Measurements from ENCODE around the gene MGA.
A peak's percentile ranks its signal among the peaks of the same experiment; 100 is the strongest.

The MGA gene

GRCh38 chr15:41791547-41791937 is 131.3 kb downstream of the MGA start:
- Histone ChIP-seq H3K79me2 (ENCODE audit: control insufficient read depth, insufficient read depth, low read length) (no peaks in the 10 kb centered on the region), H3K56ac (ENCODE audit: low read length) (peak overlapping the region; percentile 30), H2AK5ac (ENCODE audit: low read length) (no peak overlapping the region), H3K36me3 (ENCODE audit: control insufficient read depth, insufficient read depth, low read length) (no peaks in the 10 kb centered on the region), H2BK15ac (replicated peaks; ENCODE audit: low read depth) (no peak overlapping the region), H3K4ac (ENCODE audit: low read depth, low read length) (no peak overlapping the region), H4K5ac (ENCODE audit: low read length) (no peak overlapping the region), H2BK120ac (ENCODE audit: low read depth, low read length) (no peak overlapping the region), H3K4me2 (ENCODE audit: low read length) (no peak overlapping the region), H3K4me3 (ENCODE audit: low read length) (no peak overlapping the region), H3K27ac (ENCODE audit: low read depth, low read length) (no peak overlapping the region), H3K4me1 (ENCODE audit: control insufficient read depth, low read depth, low read length) (peaks cover 23% of the 10 kb centered on the region), H3K79me1 (ENCODE audit: low read length) (no peaks in the 10 kb centered on the region), H3K9ac (ENCODE audit: low read length) (no peak overlapping the region), H3K27me3 (ENCODE audit: insufficient read depth, low read length, poor library complexity) (no peaks in the 10 kb centered on the region), H4K8ac (ENCODE audit: low read depth, low read length) (no peak overlapping the region), H3K18ac (ENCODE audit: low read length) (no peak overlapping the region), H2BK5ac (ENCODE audit: low read length) (no peak overlapping the region), H3K23ac (ENCODE audit: low read length) (no peak overlapping the region)
- DNase-seq: no peak
- no CpG with 5 or more reads among the region's 4 CpGs for WGBS (ENCODE audit: extremely low coverage, insufficient coverage, low lambda C conversion rate)

- DNase-seq: no peak
- no peak overlapping the region for H2BK5ac ChIP-seq (ENCODE audit: low read length)
- no peaks in the 10 kb centered on the region for H3K79me1 ChIP-seq (ENCODE audit: low read length)
- no peak overlapping the region for H3K9ac ChIP-seq (ENCODE audit: low read length)
- H3K27me3 ChIP-seq (ENCODE audit: insufficient read depth, low read length, poor library complexity): no peaks in the 10 kb centered on the region
- H3K18ac ChIP-seq (ENCODE audit: low read length): no peak overlapping the region
- WGBS (ENCODE audit: extremely low coverage, insufficient coverage, low lambda C conversion rate): no CpG with 5 or more reads among the region's 5 CpGs
- H3K56ac ChIP-seq (ENCODE audit: low read length): no peak overlapping the region
- H3K4me1 ChIP-seq (ENCODE audit: control insufficient read depth, low read depth, low read length): peaks cover 23% of the 10 kb centered on the region
- H3K23ac ChIP-seq (ENCODE audit: low read length): peak overlapping the region; percentile 84
- H3K4me2 ChIP-seq (ENCODE audit: low read length): no peak overlapping the region
- H3K27ac ChIP-seq (ENCODE audit: low read depth, low read length): no peak overlapping the region
- no peaks in the 10 kb centered on the region for H3K79me2 ChIP-seq (ENCODE audit: control insufficient read depth, insufficient read depth, low read length)
- H3K4ac ChIP-seq (ENCODE audit: low read depth, low read length): no peak overlapping the region
- no peak overlapping the region for H2AK5ac ChIP-seq (ENCODE audit: low read length)
- H2BK120ac ChIP-seq (ENCODE audit: low read depth, low read length): no peak overlapping the region
- H4K8ac ChIP-seq (ENCODE audit: low read depth, low read length): no peak overlapping the region
- H3K4me3 ChIP-seq (ENCODE audit: low read length): no peak overlapping the region
- no peak overlapping the region for H4K5ac ChIP-seq (ENCODE audit: low read length)
- H3K36me3 ChIP-seq (ENCODE audit: control insufficient read depth, insufficient read depth, low read length): no peaks in the 10 kb centered on the region
- H2BK15ac ChIP-seq (replicated peaks; ENCODE audit: low read depth): no peak overlapping the region
Observed at GRCh38 chr15:41792000-41792637, 131.9 kb downstream of the MGA start.

- WGBS (ENCODE audit: extremely low coverage, insufficient coverage, low lambda C conversion rate): no CpG with 5 or more reads among the region's 4 CpGs
- H3K79me1 ChIP-seq (ENCODE audit: low read length): no peaks in the 10 kb centered on the region
- DNase-seq: no peak
Observed at GRCh38 chr15:41794081-41794480, 133.9 kb downstream of the MGA start.

GRCh38 chr15:41795996-41796856 is 136.0 kb downstream of the MGA start:
- Histone ChIP-seq H2BK15ac (replicated peaks; ENCODE audit: low read depth) (no peak overlapping the region), H2AK5ac (ENCODE audit: low read length) (no peak overlapping the region), H3K27me3 (ENCODE audit: insufficient read depth, low read length, poor library complexity) (no peaks in the 10 kb centered on the region), H2BK120ac (ENCODE audit: low read depth, low read length) (no peak overlapping the region), H3K4me1 (ENCODE audit: control insufficient read depth, low read depth, low read length) (peaks cover 3% of the 10 kb centered on the region), H3K56ac (ENCODE audit: low read length) (no peak overlapping the region), H3K79me1 (ENCODE audit: low read length) (no peaks in the 10 kb centered on the region), H2BK5ac (ENCODE audit: low read length) (no peak overlapping the region), H3K79me2 (ENCODE audit: control insufficient read depth, insufficient read depth, low read length) (no peaks in the 10 kb centered on the region), H4K5ac (ENCODE audit: low read length) (no peak overlapping the region), H3K4me3 (ENCODE audit: low read length) (no peak overlapping the region), H3K27ac (ENCODE audit: low read depth, low read length) (no peak overlapping the region), H4K8ac (ENCODE audit: low read depth, low read length) (no peak overlapping the region), H3K4me2 (ENCODE audit: low read length) (no peak overlapping the region), H3K9ac (ENCODE audit: low read length) (no peak overlapping the region), H3K36me3 (ENCODE audit: control insufficient read depth, insufficient read depth, low read length) (no peaks in the 10 kb centered on the region), H3K18ac (ENCODE audit: low read length) (no peak overlapping the region), H3K4ac (ENCODE audit: low read depth, low read length) (no peak overlapping the region), H3K23ac (ENCODE audit: low read length) (no peak overlapping the region)
- WGBS (ENCODE audit: extremely low coverage, insufficient coverage, low lambda C conversion rate): no CpG with 5 or more reads among the region's 10 CpGs
- no peak for DNase-seq

More at GRCh38 chr15:41794081-41794480, 133.9 kb downstream of the MGA start:
- Histone ChIP-seq H3K4me2 (ENCODE audit: low read length) (no peak overlapping the region), H2BK5ac (ENCODE audit: low read length) (no peak overlapping the region), H3K18ac (ENCODE audit: low read length) (no peak overlapping the region), H3K36me3 (ENCODE audit: control insufficient read depth, insufficient read depth, low read length) (no peaks in the 10 kb centered on the region), H2BK15ac (replicated peaks; ENCODE audit: low read depth) (no peak overlapping the region), H3K79me2 (ENCODE audit: control insufficient read depth, insufficient read depth, low read length) (no peaks in the 10 kb centered on the region), H4K8ac (ENCODE audit: low read depth, low read length) (no peak overlapping the region), H3K23ac (ENCODE audit: low read length) (no peak overlapping the region), H3K27me3 (ENCODE audit: insufficient read depth, low read length, poor library complexity) (no peaks in the 10 kb centered on the region), H3K4ac (ENCODE audit: low read depth, low read length) (no peak overlapping the region), H3K9ac (ENCODE audit: low read length) (no peak overlapping the region), H4K5ac (ENCODE audit: low read length) (no peak overlapping the region), H3K4me3 (ENCODE audit: low read length) (no peak overlapping the region), H2AK5ac (ENCODE audit: low read length) (no peak overlapping the region), H2BK120ac (ENCODE audit: low read depth, low read length) (no peak overlapping the region), H3K4me1 (ENCODE audit: control insufficient read depth, low read depth, low read length) (peaks cover 20% of the 10 kb centered on the region), H3K27ac (ENCODE audit: low read depth, low read length) (no peak overlapping the region), H3K56ac (ENCODE audit: low read length) (no peak overlapping the region)

- no peak overlapping the region for H3K18ac ChIP-seq (ENCODE audit: low read length)
- no peak overlapping the region for H2BK5ac ChIP-seq (ENCODE audit: low read length)
- H2AK5ac ChIP-seq (ENCODE audit: low read length): no peak overlapping the region
- no peak for DNase-seq
- WGBS (ENCODE audit: extremely low coverage, insufficient coverage, low lambda C conversion rate): no CpG with 5 or more reads among the region's 8 CpGs
- no peak overlapping the region for H3K27ac ChIP-seq (ENCODE audit: low read depth, low read length)
- H4K8ac ChIP-seq (ENCODE audit: low read depth, low read length): no peak overlapping the region
- no peak overlapping the region for H3K4ac ChIP-seq (ENCODE audit: low read depth, low read length)
- H2BK15ac ChIP-seq (replicated peaks; ENCODE audit: low read depth): no peak overlapping the region
- no peaks in the 10 kb centered on the region for H3K27me3 ChIP-seq (ENCODE audit: insufficient read depth, low read length, poor library complexity)
- H3K36me3 ChIP-seq (ENCODE audit: control insufficient read depth, insufficient read depth, low read length): no peaks in the 10 kb centered on the region
- H2BK120ac ChIP-seq (ENCODE audit: low read depth, low read length): no peak overlapping the region
- H3K79me2 ChIP-seq (ENCODE audit: control insufficient read depth, insufficient read depth, low read length): no peaks in the 10 kb centered on the region
- no peak overlapping the region for H4K5ac ChIP-seq (ENCODE audit: low read length)
- H3K4me2 ChIP-seq (ENCODE audit: low read length): no peak overlapping the region
- H3K4me1 ChIP-seq (ENCODE audit: control insufficient read depth, low read depth, low read length): no peaks in the 10 kb centered on the region
- H3K56ac ChIP-seq (ENCODE audit: low read length): no peak overlapping the region
- no peaks in the 10 kb centered on the region for H3K79me1 ChIP-seq (ENCODE audit: low read length)
- no peak overlapping the region for H3K23ac ChIP-seq (ENCODE audit: low read length)
- H3K4me3 ChIP-seq (ENCODE audit: low read length): no peak overlapping the region
- no peak overlapping the region for H3K9ac ChIP-seq (ENCODE audit: low read length)
Observed at GRCh38 chr15:41797201-41797944, 137.2 kb downstream of the MGA start.
